Spleen (tissue), 7 donors: Measurements from ENCODE around the gene USP34.

Source experiments
- CTCF ChIP-seq, 11 experiments: fragments of 200-600 bp in 7 of 11; fragments of 450-650 bp in 4 of 11; sonication (generic) in 4 of 11; IDR thresholded peaks in 8 of 11; conservative IDR thresholded peaks in 3 of 11; 1 replicate in 7 of 11; 2 replicates in 4 of 11; pipeline versions ENCODE4 v1.4.0 to v1.8.0; 2016 to 2021; ENCODE audit warnings: antibody characterized with exemption in 11 of 11, inconsistent platforms in 4 of 11, mild to moderate bottlenecking in 1 of 11
- POLR2A ChIP-seq, 3 donors: fragments of 450-650 bp; IDR thresholded peaks; one replicate each; pipeline ENCODE4 v1.5.1; 2017; ENCODE audit warnings: antibody characterized with exemption in 3 of 3, mild to moderate bottlenecking in 1 of 3
- donor health status: DM: no; HTN: no; CAD: no; lungs with moderate emphysema.
- donor health status: DM: no; HTN: no; CAD: no.
- donor health status: DM: no; HTN: no; CAD: no.

- TF ChIP-seq CTCF (IDR thresholded peaks at IDR 0.05 in 8 of 11, conservative IDR thresholded peaks at IDR 0.05 in 3 of 11) (no peak), POLR2A (IDR thresholded peaks at IDR 0.05) (no peak)
These were observed 313.4 kb downstream of the USP34 start for GRCh38 chr2:61157371-61158003.
